ENCODE data around the gene ABCB11. TPM values are rescaled to one million over a fixed set of nuclear protein-coding genes. Genes with fewer than 3 reads are reported as not detected.

Gene ABCB11
- total RNA-seq, 1 donor: not detected

- H3K4me3 ChIP-seq (ENCODE audit: low read depth, low read length): no peak overlapping the region
- no peak for TF ChIP-seq CTCF (IDR thresholded peaks at IDR 0.05; ENCODE audit: insufficient read depth, low read length)
- DNase-seq (ENCODE audit: low read depth): no peak
Observed at GRCh38 chr2:168930242-168930641, 100.9 kb downstream of the ABCB11 start.

GRCh38 chr2:168929031-168929430, 102.1 kb downstream of the ABCB11 start:
- no peak overlapping the region for H3K4me3 ChIP-seq (ENCODE audit: low read depth, low read length)
- no peak for DNase-seq (ENCODE audit: low read depth)
- TF ChIP-seq CTCF (IDR thresholded peaks at IDR 0.05; ENCODE audit: insufficient read depth, low read length): no peak

- TF ChIP-seq CTCF (IDR thresholded peaks at IDR 0.05; ENCODE audit: insufficient read depth, low read length): no peak
- H3K4me3 ChIP-seq (ENCODE audit: low read depth, low read length): no peak overlapping the region
- no peak for DNase-seq (ENCODE audit: low read depth)
Observed at GRCh38 chr2:168928113-168928831, 102.9 kb downstream of the ABCB11 start.

- no peak for TF ChIP-seq CTCF (IDR thresholded peaks at IDR 0.05; ENCODE audit: insufficient read depth, low read length)
- peak; percentile 38 for DNase-seq (ENCODE audit: low read depth)
Observed at GRCh38 chr2:168926621-168927386, 104.3 kb downstream of the ABCB11 start.

GRCh38 chr2:168920504-168921157, 110.5 kb downstream of the ABCB11 start:
- no peak overlapping the region for H3K4me3 ChIP-seq (ENCODE audit: low read depth, low read length)
- peak; percentile 46 for TF ChIP-seq CTCF (IDR thresholded peaks at IDR 0.05; ENCODE audit: insufficient read depth, low read length)
- DNase-seq (ENCODE audit: low read depth): peak; percentile 63

More at GRCh38 chr2:168926621-168927386, 104.3 kb downstream of the ABCB11 start:
- no peak overlapping the region for H3K4me3 ChIP-seq (ENCODE audit: low read depth, low read length)

GRCh38 chr2:168916331-168916675, 114.8 kb downstream of the ABCB11 start:
- no peak for DNase-seq (ENCODE audit: low read depth)
- no peak overlapping the region for H3K4me3 ChIP-seq (ENCODE audit: low read depth, low read length)
- TF ChIP-seq CTCF (IDR thresholded peaks at IDR 0.05; ENCODE audit: insufficient read depth, low read length): no peak

All from fibroblast of the aortic adventitia (primary cell).